Testis (tissue), 2 donors: ENCODE data around the gene SULT1A3.

Experiments
- CTCF ChIP-seq, 3 experiments: fragments of 450-650 bp in 2 of 3; fragments of 200-600 bp in 1 of 3; sonication (generic) in 1 of 3; IDR thresholded peaks; one replicate each; pipeline ENCODE4 v1.5.1; 2016 to 2019; ENCODE audit warnings: antibody characterized with exemption in 3 of 3, mild to moderate bottlenecking in 2 of 3, moderate library complexity in 1 of 3
- POLR2A ChIP-seq: fragments of 450-650 bp; IDR thresholded peaks from one replicate; pipeline ENCODE4 v1.6.1; 2017; ENCODE audit warnings: antibody characterized with exemption, mild to moderate bottlenecking, moderate library complexity

DNA sequence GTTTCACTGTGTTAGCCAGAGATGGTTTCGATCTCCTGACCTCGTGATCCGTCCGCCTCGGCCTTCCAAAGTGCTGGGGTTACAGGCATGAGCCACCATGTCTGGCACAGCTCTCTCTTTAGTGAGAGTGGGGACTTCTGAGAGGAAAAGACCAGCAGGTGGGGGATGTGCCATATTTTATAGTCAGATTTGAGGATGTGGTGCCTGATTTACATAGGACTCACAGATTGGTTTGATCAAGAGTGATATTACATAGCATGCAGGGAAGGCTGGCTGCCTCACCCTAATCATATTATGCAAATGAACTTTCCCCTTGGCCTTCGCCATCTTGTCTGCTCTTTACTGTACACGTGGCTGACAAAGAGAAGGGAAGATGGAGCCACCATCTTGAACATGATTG, 48.0 kb upstream of the SULT1A3 start:
- TF ChIP-seq POLR2A (no peak), CTCF (IDR thresholded peaks at IDR 0.05) (no peak)
